ENCODE results near the gene EMX2.

DNA sequence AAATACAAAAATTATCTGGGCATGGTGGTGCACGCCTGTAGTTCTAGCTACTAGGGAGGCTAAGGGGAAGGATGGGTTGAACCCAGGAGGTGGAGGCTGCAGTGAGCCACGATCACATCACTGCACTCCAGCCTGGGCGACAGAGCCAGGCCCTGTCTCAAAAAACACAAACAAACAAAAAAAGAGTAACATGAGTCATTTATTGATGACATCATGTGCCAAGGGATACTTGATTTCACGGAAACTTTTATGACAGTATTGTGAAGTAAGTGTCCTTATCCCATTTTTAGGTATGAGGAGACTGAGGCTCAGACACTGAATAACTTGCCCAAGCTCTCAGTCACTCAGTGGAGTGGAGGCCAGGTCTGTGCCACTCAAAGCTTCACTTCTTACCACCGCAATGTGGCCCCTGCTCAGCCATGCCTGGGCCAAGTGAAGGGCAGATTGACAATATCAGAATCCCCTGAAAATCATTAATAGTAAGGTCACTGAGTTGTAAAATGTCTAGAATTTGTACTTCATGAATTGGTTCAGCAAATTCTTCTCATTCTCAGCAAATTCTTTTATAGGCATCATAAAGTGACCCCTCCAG lies 36.5 kb downstream of the EMX2 start:
- TF ChIP-seq CTCF (IDR thresholded peaks at IDR 0.05; ENCODE audit: low read length) (no peak), EZH2 (IDR thresholded peaks at IDR 0.05; ENCODE audit: borderline replicate concordance, low read length) (no peak)

Measured in OCI-LY1 (cell line).